Coronary artery (tissue), 2 donors: Measurements from ENCODE around the gene FAIM2.

Experiments
- DNase-seq: peaks from one replicate; pipeline ENCODE4 v3.0.0-alpha.2; 2017; ENCODE audit warnings: low spot score
- H3K27ac ChIP-seq, 2 donors: fragments of 200-600 bp; sonication (generic); one replicate each; pipeline ENCODE4 v1.5.1; 2016 to 2019
- H3K4me3 ChIP-seq: fragments of 200-600 bp; sonication (generic); 2 replicates; pipeline ENCODE4 v1.5.1; 2016; ENCODE audit warnings: mild to moderate bottlenecking, moderate library complexity
- TF ChIP-seq, protein P1 (sequence below): fragments of 200-600 bp; sonication (generic); IDR thresholded peaks from one replicate; pipeline ENCODE4 v1.5.1; 2019; ENCODE audit warnings: antibody characterized with exemption

The FAIM2 gene

GRCh38 chr12:49909356-49909755 is 5.7 kb upstream of the FAIM2 start:
- no peak overlapping the region for H3K27ac ChIP-seq
- DNase-seq, result no peak
- TF ChIP-seq, protein P1, sequence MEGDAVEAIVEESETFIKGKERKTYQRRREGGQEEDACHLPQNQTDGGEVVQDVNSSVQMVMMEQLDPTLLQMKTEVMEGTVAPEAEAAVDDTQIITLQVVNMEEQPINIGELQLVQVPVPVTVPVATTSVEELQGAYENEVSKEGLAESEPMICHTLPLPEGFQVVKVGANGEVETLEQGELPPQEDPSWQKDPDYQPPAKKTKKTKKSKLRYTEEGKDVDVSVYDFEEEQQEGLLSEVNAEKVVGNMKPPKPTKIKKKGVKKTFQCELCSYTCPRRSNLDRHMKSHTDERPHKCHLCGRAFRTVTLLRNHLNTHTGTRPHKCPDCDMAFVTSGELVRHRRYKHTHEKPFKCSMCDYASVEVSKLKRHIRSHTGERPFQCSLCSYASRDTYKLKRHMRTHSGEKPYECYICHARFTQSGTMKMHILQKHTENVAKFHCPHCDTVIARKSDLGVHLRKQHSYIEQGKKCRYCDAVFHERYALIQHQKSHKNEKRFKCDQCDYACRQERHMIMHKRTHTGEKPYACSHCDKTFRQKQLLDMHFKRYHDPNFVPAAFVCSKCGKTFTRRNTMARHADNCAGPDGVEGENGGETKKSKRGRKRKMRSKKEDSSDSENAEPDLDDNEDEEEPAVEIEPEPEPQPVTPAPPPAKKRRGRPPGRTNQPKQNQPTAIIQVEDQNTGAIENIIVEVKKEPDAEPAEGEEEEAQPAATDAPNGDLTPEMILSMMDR, result no peak
- no peak overlapping the region for H3K4me3 ChIP-seq

DNA sequence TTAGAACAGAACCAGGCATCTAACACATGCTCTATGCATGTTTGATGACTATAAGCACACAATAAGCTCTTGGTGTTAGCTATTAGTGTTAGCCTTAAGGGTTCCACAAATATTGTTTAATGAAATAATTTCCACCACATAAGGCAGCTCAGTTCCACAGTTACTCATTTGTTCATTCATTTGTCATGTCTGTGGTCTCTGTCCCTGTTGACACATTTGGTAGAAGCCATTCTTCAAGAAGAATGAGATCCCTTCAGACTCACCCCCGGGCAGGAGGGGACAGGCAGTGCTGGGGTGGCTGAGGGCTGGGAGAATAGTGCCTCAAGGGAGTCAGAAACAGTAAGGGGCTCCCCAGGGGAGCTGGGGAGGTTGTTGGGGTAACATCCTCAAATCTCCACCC is 3.7 kb upstream of the FAIM2 start:
- TF ChIP-seq, protein P1, result no peak
- DNase-seq, result no peak
- Histone ChIP-seq H3K4me3 (no peak overlapping the region), H3K27ac (no peak overlapping the region)

GRCh38 chr12:49905718-49906314 is 2.1 kb upstream of the FAIM2 start:
- DNase-seq, result no peak
- no peak overlapping the region for H3K27ac ChIP-seq
- H3K4me3 ChIP-seq, result no peak overlapping the region
- TF ChIP-seq, protein P1, result no peak

DNA sequence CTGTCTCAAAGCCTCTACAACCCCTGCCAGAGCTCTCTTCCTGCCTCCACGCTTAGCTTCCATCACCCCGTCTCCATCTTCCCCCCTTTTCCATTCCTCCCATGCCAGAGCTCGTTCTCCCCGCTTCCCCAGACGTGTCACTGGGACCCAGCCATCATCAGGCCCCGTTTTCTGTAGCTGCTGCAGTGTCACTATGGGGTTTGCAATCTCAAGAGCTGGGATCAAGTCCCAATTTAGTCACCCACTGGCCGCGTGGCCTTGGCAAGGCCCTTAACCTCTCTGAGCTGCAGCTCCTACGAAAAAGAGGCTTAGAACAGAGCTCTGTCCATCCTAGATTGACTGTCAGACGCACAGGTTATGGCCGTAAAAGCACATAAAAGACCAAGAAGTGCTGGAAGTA is 901 bp upstream of the FAIM2 start:
- no peak overlapping the region for H3K4me3 ChIP-seq
- H3K27ac ChIP-seq, result peak overlapping the region in 1 of 2 donors; percentile 69
- DNase-seq, result no peak
- TF ChIP-seq, protein P1, result no peak

GRCh38 chr12:49903351-49903699 is 375 bp downstream of the FAIM2 start:
- TF ChIP-seq, protein P1, result no peak
- Histone ChIP-seq H3K4me3 (peak overlapping the region; percentile 74), H3K27ac (peak overlapping the region in 1 of 2 donors; percentile 69)
- DNase-seq, result no peak

DNA sequence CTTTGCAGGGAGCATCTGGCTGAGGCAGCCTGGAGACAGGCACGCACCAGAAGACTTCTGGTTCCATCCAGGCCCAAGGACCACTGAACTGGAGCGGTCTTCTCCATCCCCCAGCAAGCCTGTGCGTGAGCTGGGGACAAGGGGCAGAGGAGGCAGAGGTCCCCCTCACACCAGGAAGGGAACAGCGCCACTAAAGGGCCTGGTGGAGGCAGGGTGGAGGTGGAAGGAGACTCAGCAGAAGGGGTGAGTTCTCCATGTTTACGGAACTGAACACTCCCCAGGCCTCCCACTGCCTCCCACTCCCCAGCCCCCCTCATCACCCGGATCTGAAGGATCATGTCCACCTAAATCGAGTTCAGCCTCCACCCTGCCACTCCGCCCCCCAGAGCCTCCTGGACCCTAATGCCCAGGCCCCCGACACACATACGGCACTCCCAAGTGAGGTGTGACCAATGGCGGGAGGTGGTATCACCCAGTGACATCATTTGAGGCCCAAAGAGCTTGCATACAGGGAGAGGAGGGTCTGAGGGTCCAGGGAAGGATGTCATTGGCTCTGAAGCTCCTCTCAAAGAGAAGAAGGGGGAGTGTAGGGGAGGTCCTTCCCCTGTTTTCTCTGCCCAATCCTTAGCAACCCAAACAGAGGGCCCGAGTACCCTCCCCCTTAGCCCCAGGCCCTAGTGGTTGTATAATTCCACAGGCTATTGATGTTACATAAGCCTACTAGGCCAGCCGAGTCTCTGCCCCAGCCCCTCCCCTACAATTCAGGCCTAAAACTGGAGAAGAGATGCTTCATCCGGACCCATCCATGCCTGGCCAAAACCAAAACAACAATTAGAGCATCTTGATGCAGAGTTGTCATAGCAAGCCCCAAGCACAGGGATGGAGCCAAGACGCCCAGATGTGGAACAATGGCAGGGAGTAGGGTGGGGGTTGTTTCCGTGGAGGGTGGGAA is 1.0 kb downstream of the FAIM2 start:
- H3K27ac ChIP-seq, result peak overlapping the region in 1 of 2 donors; percentile 69
- H3K4me3 ChIP-seq, result peak overlapping the region; percentile 74
- DNase-seq, result no peak
- TF ChIP-seq, protein P1, result no peak

GRCh38 chr12:49901986-49902385 is 1.7 kb downstream of the FAIM2 start:
- no peak overlapping the region for H3K4me3 ChIP-seq
- H3K27ac ChIP-seq, result no peak overlapping the region
- TF ChIP-seq, protein P1, result no peak
- no peak for DNase-seq
